GM10248 (cell line): ENCODE results near the gene CAV2.

Experiments
- CTCF ChIA-PET: fragments of 300-600 bp; sonication (Branson Sonifier 250); formaldehyde crosslinking; extraction: SDS; loops from one replicate; lab custom pipeline; 2021; ENCODE audit warnings: antibody characterized with exemption; lab: Yijun Ruan, JAX
- POLR2A ChIA-PET: fragments of 350-650 bp; sonication (Branson Sonifier 250); formaldehyde crosslinking; extraction: SDS; loops from one replicate; lab custom pipeline; 2020; ENCODE audit warnings: antibody characterized with exemption; lab: Yijun Ruan, JAX
- DNase-seq: peaks from one replicate; pipeline ENCODE4 v3.0.0; 2012; ENCODE audit errors: extremely low spot score
- CTCF ChIP-seq: IDR thresholded peaks from 2 replicates; pipeline ENCODE4 v1.5.1; 2012; ENCODE audit warnings: mild to moderate bottlenecking, low read depth; ENCODE audit errors: extremely low read depth, missing control alignments, control extremely low read depth

Gene CAV2

GRCh38 chr7:116517626-116518025 is 18.1 kb downstream of the CAV2 start:
- POLR2A ChIA-PET: no interaction called here
- CTCF ChIA-PET: interaction anchor here (0.9 kb wide), 1 partner anchor 9 kb away, joined by 4 read pairs; no protein-coding TSS in a partner anchor

DNA sequence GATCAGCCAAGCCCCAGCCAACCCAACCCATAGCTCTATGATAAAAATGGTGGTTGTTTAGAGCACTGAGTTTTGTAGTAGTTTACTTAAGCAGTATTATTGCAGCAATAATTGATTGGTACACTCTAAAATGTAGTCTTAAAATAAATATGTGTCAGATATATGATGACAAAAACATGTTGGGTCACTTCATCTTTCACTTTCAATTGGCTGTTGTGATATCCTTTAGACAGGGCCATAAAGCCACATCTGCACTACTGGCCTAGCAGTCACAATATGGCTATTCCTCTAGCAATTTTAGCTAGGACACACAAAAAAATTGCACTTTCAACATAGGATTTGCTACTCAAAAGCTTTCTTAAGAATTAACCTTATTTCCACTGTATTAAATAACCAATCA is 19.4 kb downstream of the CAV2 start:
- ChIA-PET POLR2A (no interaction called here), CTCF (interaction anchor here (1.0 to 1.1 kb wide), 2 partner anchors 12 to 73 kb away, joined by 3 read pairs; no protein-coding TSS in a partner anchor)
- DNase-seq: no peak
- TF ChIP-seq CTCF: no peak

More at GRCh38 chr7:116517626-116518025, 18.1 kb downstream of the CAV2 start:
- DNase-seq: no peak
- TF ChIP-seq CTCF: no peak

DNA sequence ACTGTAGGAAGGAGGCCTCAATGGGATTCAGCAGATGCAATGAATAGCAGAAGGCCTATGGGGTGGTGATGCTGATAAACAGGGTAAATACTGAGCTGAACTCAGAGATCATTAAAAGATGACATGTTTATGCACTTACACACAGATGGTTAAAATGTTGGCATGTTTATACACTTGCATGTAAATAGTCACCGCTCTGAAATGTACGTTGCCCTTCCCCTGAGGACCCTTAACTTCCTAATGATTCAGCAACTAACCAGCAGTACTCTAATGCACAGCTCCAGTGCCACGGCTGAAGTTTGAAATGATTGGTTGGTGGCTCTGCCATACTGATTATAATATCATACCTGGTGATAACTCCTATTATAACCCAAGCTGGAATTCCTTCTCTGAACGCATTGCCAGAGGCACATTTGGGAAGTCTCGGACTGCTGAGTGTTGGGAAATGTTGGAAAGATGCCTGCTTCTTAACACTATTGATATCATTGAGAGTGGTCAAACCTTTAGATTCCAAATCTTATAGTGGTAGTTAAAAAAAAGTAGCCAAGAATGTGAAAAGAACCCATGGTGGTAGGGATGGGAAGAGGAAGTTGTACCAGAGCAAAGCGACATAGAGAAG is 21.6 kb downstream of the CAV2 start:
- no peak for DNase-seq
- no peak for TF ChIP-seq CTCF
- ChIA-PET POLR2A (no interaction called here), CTCF (interaction anchor here (1.1 to 1.3 kb wide), 4 partner anchors 10 to 264 kb away, joined by 3 read pairs; no protein-coding TSS in a partner anchor)

- ChIA-PET CTCF (interaction anchor here (1.1 to 1.2 kb wide), 2 partner anchors 20 to 65 kb away, joined by 3 read pairs; no protein-coding TSS in a partner anchor), POLR2A (no interaction called here)
- TF ChIP-seq CTCF: no peak
- no peak for DNase-seq
Measured at GRCh38 chr7:116522247-116522646, 22.7 kb downstream of the CAV2 start.

- TF ChIP-seq CTCF: no peak
- ChIA-PET CTCF (interaction anchor here (1.5 kb wide), 1 partner anchor 13 kb away, joined by 5 read pairs; no protein-coding TSS in a partner anchor), POLR2A (no interaction called here)
- no peak for DNase-seq
Measured at GRCh38 chr7:116524221-116524608, 24.7 kb downstream of the CAV2 start.

GRCh38 chr7:116524609-116525297 is 25.2 kb downstream of the CAV2 start, which contains the start of gene CAV1:
CAV1 (plus strand) TSS chr7:116525036; CDS start chr7:116525063, 27 bp downstream.
- CTCF ChIA-PET: interaction anchor here (0.9 to 6.0 kb wide), 14 partner anchors 9 to 351 kb away, joined by 3 to 80 read pairs (median 8); no protein-coding TSS in a partner anchor
- peak; percentile 42 for DNase-seq
- POLR2A ChIA-PET: no interaction called here
- TF ChIP-seq CTCF: no peak
